Endothelial cell of umbilical vein (primary cell): ENCODE results near the gene KIAA1217. TPM values are rescaled to one million over a fixed set of nuclear protein-coding genes. Genes with fewer than 3 reads are reported as not detected.

ENCODE experiments used
- BruUV-seq: library from RNA; stranded (reverse); fragments of 400-500 nt; replicated peaks from 2 replicates; lab custom pipeline; 2021; lab: Mats Ljungman, UMichigan
- CTCF ChIA-PET: fragments of 300-600, 350-600 bp; sonication (Branson Sonifier 250); formaldehyde crosslinking; loops from one replicate; lab custom pipeline; 2021; ENCODE audit warnings: antibody characterized with exemption, inconsistent platforms; lab: Charles Lee
- POLR2A ChIA-PET: fragments of 300-600, 350-600 bp; sonication (Branson Sonifier 250); formaldehyde crosslinking; loops from one replicate; lab custom pipeline; 2021; ENCODE audit warnings: antibody characterized with exemption, inconsistent platforms; lab: Charles Lee
- DNase-seq: peaks from one replicate; pipeline ENCODE4 v3.0.0-alpha.2; 2011; ENCODE audit warnings: low read depth, low spot score
- FAIRE-seq: peaks from 2 replicates; lab custom pipeline; 2011; peaks lifted over from hg19 to GRCh38; lab: Jason Lieb, UNC
- H2AFZ ChIP-seq: 2 replicates; pipeline ENCODE4 v1.6.0; 2012; ENCODE audit warnings: low read depth, low read length, control low read depth, inconsistent platforms
- H3K27ac ChIP-seq: 2 replicates; pipeline ENCODE4 v1.5.1; 2011; ENCODE audit warnings: low read depth, mild to moderate bottlenecking, control low read depth, low read length, moderate library complexity; ENCODE audit not compliant: insufficient read depth
- H3K27me3 ChIP-seq, 2 experiments: 2 replicates each; pipeline versions ENCODE4 v1.6.0 to v1.6.1; 2011; ENCODE audit warnings: low read length in 2 of 2, mixed read lengths in 1 of 2; ENCODE audit not compliant: control insufficient read depth in 2 of 2, insufficient read depth in 2 of 2
- H3K36me3 ChIP-seq, 2 experiments: 2 replicates in 1 of 2; 3 replicates in 1 of 2; pipeline ENCODE4 v1.5.1; 2011; ENCODE audit warnings: low read length in 2 of 2, mild to moderate bottlenecking in 1 of 2, moderate library complexity in 1 of 2; ENCODE audit not compliant: control insufficient read depth in 2 of 2, insufficient read depth in 2 of 2; ENCODE audit errors: extremely low read depth in 1 of 2
- H3K4me1 ChIP-seq: 3 replicates; pipeline ENCODE4 v1.5.1; 2011; ENCODE audit warnings: mild to moderate bottlenecking, low read length; ENCODE audit not compliant: control insufficient read depth, insufficient read depth; ENCODE audit errors: extremely low read depth
- H3K4me2 ChIP-seq: 2 replicates; pipeline ENCODE4 v1.6.1; 2011; ENCODE audit warnings: low read length, control low read depth, mixed read lengths; ENCODE audit not compliant: insufficient read depth
- H3K4me3 ChIP-seq, 3 experiments: fragments of 200-600 bp in 1 of 3; sonication (generic), shearing (Covaris generic) in 1 of 3; replicated peaks in 1 of 3; 2 replicates each; pipeline ENCODE4 v1.5.1; 2011 to 2016; ENCODE audit warnings: control low read depth in 3 of 3, low read length in 3 of 3, mild to moderate bottlenecking in 2 of 3, inconsistent platforms in 1 of 3, low read depth in 1 of 3, moderate library complexity in 1 of 3; ENCODE audit not compliant: insufficient read depth in 1 of 3
- H3K79me2 ChIP-seq: 2 replicates; pipeline ENCODE4 v1.6.0; 2012; ENCODE audit warnings: low read length, inconsistent platforms; ENCODE audit not compliant: control insufficient read depth, insufficient read depth
- H3K9ac ChIP-seq: replicated peaks from 2 replicates; pipeline ENCODE3; 2011; ENCODE audit warnings: low read length, control low read depth; ENCODE audit not compliant: insufficient read depth; ENCODE audit errors: extremely low read depth
- H3K9me1 ChIP-seq: replicated peaks from 3 replicates; pipeline ENCODE4 v1.6.0; 2011; ENCODE audit warnings: mild to moderate bottlenecking, low read length; ENCODE audit not compliant: control insufficient read depth, insufficient read depth; ENCODE audit errors: extremely low read depth
- H3K9me3 ChIP-seq: replicated peaks from 2 replicates; pipeline ENCODE4 v1.5.1; 2012; ENCODE audit warnings: low read length, inconsistent platforms; ENCODE audit not compliant: control insufficient read depth, insufficient read depth
- H4K20me1 ChIP-seq: replicated peaks from 2 replicates; pipeline ENCODE3; 2011; ENCODE audit warnings: mild to moderate bottlenecking, low read length; ENCODE audit not compliant: control insufficient read depth, insufficient read depth; ENCODE audit errors: extremely low read depth
- EZH2 ChIP-seq: IDR thresholded peaks from 2 replicates; pipeline ENCODE4 v1.6.1; 2012; ENCODE audit warnings: borderline replicate concordance, low read depth, mild to moderate bottlenecking, moderate library complexity, low read length, inconsistent platforms; ENCODE audit not compliant: severe bottlenecking
- FOS ChIP-seq: IDR thresholded peaks from 2 replicates; pipeline ENCODE4 v1.6.1; 2011; ENCODE audit warnings: mild to moderate bottlenecking, low read length, moderate library complexity, borderline replicate concordance; ENCODE audit not compliant: insufficient read depth
- JUN ChIP-seq: IDR thresholded peaks from 2 replicates; pipeline ENCODE4 v1.6.1; 2011; ENCODE audit warnings: borderline replicate concordance, low read depth; ENCODE audit not compliant: insufficient read length, insufficient read depth
- MAX ChIP-seq: IDR thresholded peaks from 2 replicates; pipeline ENCODE4 v1.6.1; 2011; ENCODE audit not compliant: insufficient read depth, insufficient read length
- MYC ChIP-seq: IDR thresholded peaks from one replicate; pipeline ENCODE4 v1.6.1; 2011; ENCODE audit warnings: mild to moderate bottlenecking, low read depth, low read length
- POLR2A ChIP-seq: IDR thresholded peaks from 2 replicates; pipeline ENCODE4 v1.6.1; 2012; ENCODE audit warnings: low read depth, mild to moderate bottlenecking, control low read depth, low read length
- POLR2AphosphoS5 ChIP-seq: IDR thresholded peaks from 2 replicates; pipeline ENCODE4 v1.6.1; 2012; ENCODE audit warnings: low read depth, mild to moderate bottlenecking, control low read depth, low read length, moderate library complexity; ENCODE audit not compliant: insufficient read depth
- dilution Hi-C: fragments of 300-500 bp; cut with MboI; formaldehyde crosslinking; loops from one replicate; pipeline ENCODE4 v1.15.0; 2019; ENCODE audit warnings: low sequenced_read_pairs; ENCODE audit not compliant: extremely low pct_ligation_motif_present
- intact Hi-C: fragments of 100-400 bp; cut with micrococcal nuclease; formaldehyde crosslinking; loops from one replicate; pipeline ENCODE4 v1.10.0; 2022
- polyA plus RNA-seq, 4 experiments: library from polyadenylated mRNA; depleted of rRNA in 3 of 4; stranded (reverse) in 3 of 4; unstranded in 1 of 4; fragments of >200 nt; gene quantifications; 2 replicates each; pipeline versions ENCODE4 v1.2.1 to v1.2.3, GENCODE V29; 2011 to 2012; ENCODE audit warnings: missing spikeins in 1 of 4
- total RNA-seq: library from RNA; stranded (reverse); gene quantifications from 2 replicates; pipeline ENCODE4 v1.2.3, GENCODE V29; 2021
- TF ChIP-seq, protein P1 (sequence below), 2 donors: IDR thresholded peaks; 1 replicate in 1 of 2; 2 replicates in 1 of 2; pipeline ENCODE4 v1.5.1; 2011; ENCODE audit warnings: low read length in 2 of 2, mild to moderate bottlenecking in 2 of 2, moderate library complexity in 2 of 2, control low read depth in 1 of 2, inconsistent platforms in 1 of 2, low read depth in 1 of 2; ENCODE audit not compliant: insufficient read depth in 1 of 2; ENCODE audit errors: extremely low read depth in 1 of 2

Gene KIAA1217
- total and polyA plus RNA-seq, 2 donors (not counting 3 experiments of a cell fraction or from before 2014, with no cell fraction given): 0.83 to 10.3 TPM

DNA sequence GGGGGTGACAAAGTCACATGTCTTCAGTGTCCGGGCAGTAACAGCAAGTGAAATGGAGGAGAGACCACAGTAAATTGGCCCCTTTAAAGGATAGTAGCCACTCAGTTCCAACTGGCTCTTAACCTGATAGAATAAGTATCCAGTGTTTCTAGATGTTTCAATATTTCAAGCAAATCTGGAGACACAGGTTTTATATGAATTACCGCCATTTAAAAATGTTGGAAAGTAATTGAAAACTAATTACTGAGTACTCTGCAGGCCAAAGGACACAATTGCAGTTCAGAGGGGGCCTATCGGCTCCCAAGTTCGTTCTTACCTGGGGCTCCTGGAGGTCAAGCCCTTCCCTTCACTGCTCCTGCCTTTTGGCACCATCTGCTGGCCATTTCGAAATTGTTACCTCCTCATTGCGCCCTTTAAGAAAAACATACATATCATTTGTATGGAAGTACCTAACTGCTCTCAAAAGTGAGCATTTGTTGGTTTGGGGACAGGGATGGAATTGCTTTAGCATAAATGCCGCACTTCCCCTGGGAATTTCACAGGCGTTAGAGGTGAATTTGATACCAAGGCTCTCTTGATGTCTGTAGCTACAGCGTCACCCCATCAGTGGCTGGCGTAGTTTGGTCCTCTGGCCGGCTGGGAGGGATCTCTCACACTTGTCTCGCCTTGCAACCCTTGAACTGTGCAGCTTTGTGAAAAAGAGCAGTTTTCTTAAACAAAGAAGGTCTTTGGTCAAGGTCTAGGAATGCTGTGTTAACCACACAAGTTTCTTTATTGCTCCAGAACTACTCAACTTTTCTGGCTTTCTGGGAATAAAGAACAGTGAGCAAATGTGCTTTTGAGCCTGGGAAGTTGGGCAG lies 294.8 kb downstream of the KIAA1217 start:
- dilution Hi-C loops: no loop called here
- no peak overlapping the region for H3K27ac ChIP-seq
- no peak overlapping the region for H2AFZ ChIP-seq
- CTCF ChIA-PET: interaction anchor here (1.1 to 1.5 kb wide), 2 partner anchors 84 to 1345 kb away, joined by 4 to 10 read pairs; no protein-coding TSS in a partner anchor
- H3K4me2 ChIP-seq: no peak overlapping the region
- BruUV-seq: no TSS peak
- H3K4me1 ChIP-seq: no peaks in the 10 kb centered on the region
- H3K9me3 ChIP-seq: no peaks in the 10 kb centered on the region
- TF ChIP-seq MYC (no peak), MAX (no peak), POLR2A (no peak), EZH2 (no peak), FOS (no peak), POLR2AphosphoS5 (no peak), JUN (no peak)
- TF ChIP-seq, protein P1, sequence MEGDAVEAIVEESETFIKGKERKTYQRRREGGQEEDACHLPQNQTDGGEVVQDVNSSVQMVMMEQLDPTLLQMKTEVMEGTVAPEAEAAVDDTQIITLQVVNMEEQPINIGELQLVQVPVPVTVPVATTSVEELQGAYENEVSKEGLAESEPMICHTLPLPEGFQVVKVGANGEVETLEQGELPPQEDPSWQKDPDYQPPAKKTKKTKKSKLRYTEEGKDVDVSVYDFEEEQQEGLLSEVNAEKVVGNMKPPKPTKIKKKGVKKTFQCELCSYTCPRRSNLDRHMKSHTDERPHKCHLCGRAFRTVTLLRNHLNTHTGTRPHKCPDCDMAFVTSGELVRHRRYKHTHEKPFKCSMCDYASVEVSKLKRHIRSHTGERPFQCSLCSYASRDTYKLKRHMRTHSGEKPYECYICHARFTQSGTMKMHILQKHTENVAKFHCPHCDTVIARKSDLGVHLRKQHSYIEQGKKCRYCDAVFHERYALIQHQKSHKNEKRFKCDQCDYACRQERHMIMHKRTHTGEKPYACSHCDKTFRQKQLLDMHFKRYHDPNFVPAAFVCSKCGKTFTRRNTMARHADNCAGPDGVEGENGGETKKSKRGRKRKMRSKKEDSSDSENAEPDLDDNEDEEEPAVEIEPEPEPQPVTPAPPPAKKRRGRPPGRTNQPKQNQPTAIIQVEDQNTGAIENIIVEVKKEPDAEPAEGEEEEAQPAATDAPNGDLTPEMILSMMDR (IDR thresholded peaks at IDR 0.05; ENCODE audit: extremely low read depth in 1 of 2, insufficient read depth in 1 of 2, low read depth in 1 of 2, low read length in 2 of 2): peak; percentile 34 to 42
- POLR2A ChIA-PET: no interaction called here
- DNase-seq (peak; percentile 33), FAIRE-seq (no peak)
- H4K20me1 ChIP-seq: no peaks in the 10 kb centered on the region
- peaks cover 0 to 2% of the 10 kb centered on the region in 2 experiments for H3K27me3 ChIP-seq
- H3K4me3 ChIP-seq: no peak overlapping the region
- intact Hi-C loops: loop anchor here (1.0 to 5.0 kb wide), 5 partner anchors 40 to 511 kb away; no protein-coding TSS in a partner anchor
- no peaks in the 10 kb centered on the region for H3K79me2 ChIP-seq
- H3K36me3 ChIP-seq: no peaks in the 10 kb centered on the region
- H3K9ac ChIP-seq: no peak overlapping the region
- H3K9me1 ChIP-seq: no peaks in the 10 kb centered on the region
